Keratinocyte (primary cell): ENCODE results near the gene TARDBP. TPM values are rescaled to one million over a fixed set of nuclear protein-coding genes. Genes with fewer than 3 reads are reported as not detected.

Experiments used
- DNase-seq: peaks from one replicate; pipeline ENCODE4 v3.0.0-alpha.2; 2011; ENCODE audit warnings: low read depth, missing footprints, low spot score
- FAIRE-seq: peaks from 2 replicates; lab custom pipeline; 2011; peaks lifted over from hg19 to GRCh38; lab: Jason Lieb, UNC
- H2AFZ ChIP-seq: 2 replicates; pipeline ENCODE4 v1.6.0; 2012; ENCODE audit warnings: low read length, control low read depth, inconsistent platforms; ENCODE audit not compliant: control insufficient read depth
- H3K27ac ChIP-seq: 2 replicates; pipeline ENCODE4 v1.5.1; 2011; ENCODE audit warnings: low read length; ENCODE audit not compliant: control insufficient read depth, insufficient read depth
- H3K27me3 ChIP-seq: 3 replicates; pipeline ENCODE4 v1.6.0; 2011; ENCODE audit warnings: low read length; ENCODE audit not compliant: control insufficient read depth, insufficient read depth; ENCODE audit errors: extremely low read depth
- H3K36me3 ChIP-seq, 2 experiments: 2 replicates in 1 of 2; 3 replicates in 1 of 2; pipeline ENCODE4 v1.5.1; 2011; ENCODE audit warnings: low read length in 2 of 2, mild to moderate bottlenecking in 1 of 2; ENCODE audit not compliant: control insufficient read depth in 2 of 2, insufficient read depth in 2 of 2; ENCODE audit errors: extremely low read depth in 1 of 2
- H3K4me1 ChIP-seq: 3 replicates; pipeline ENCODE4 v1.5.1; 2011; ENCODE audit warnings: low read length; ENCODE audit not compliant: control insufficient read depth, insufficient read depth; ENCODE audit errors: extremely low read depth
- H3K4me2 ChIP-seq: 3 replicates; pipeline ENCODE4 v1.6.0; 2011; ENCODE audit warnings: low read depth, low read length; ENCODE audit not compliant: control insufficient read depth, insufficient read depth; ENCODE audit errors: extremely low read depth
- H3K4me3 ChIP-seq, 3 experiments: fragments of 200-600 bp in 1 of 3; sonication (generic) in 1 of 3; 2 replicates in 2 of 3; 3 replicates in 1 of 3; pipeline ENCODE4 v1.5.1; 2011 to 2016; ENCODE audit warnings: low read length in 3 of 3, mild to moderate bottlenecking in 3 of 3, control low read depth in 2 of 3, inconsistent platforms in 1 of 3, low read depth in 1 of 3, mixed read lengths in 1 of 3, mixed run types in 1 of 3, moderate library complexity in 1 of 3; ENCODE audit not compliant: control insufficient read depth in 2 of 3, insufficient read depth in 2 of 3; ENCODE audit errors: extremely low read depth in 1 of 3
- H3K79me2 ChIP-seq: 2 replicates; pipeline ENCODE4 v1.6.0; 2012; ENCODE audit warnings: low read length; ENCODE audit not compliant: control insufficient read depth, insufficient read depth
- H3K9ac ChIP-seq: 3 replicates; pipeline ENCODE4 v1.6.0; 2011; ENCODE audit warnings: low read length; ENCODE audit not compliant: control insufficient read depth, insufficient read depth; ENCODE audit errors: extremely low read depth
- H3K9me1 ChIP-seq: 3 replicates; pipeline ENCODE4 v1.6.0; 2011; ENCODE audit warnings: low read length; ENCODE audit not compliant: control insufficient read depth, insufficient read depth; ENCODE audit errors: extremely low read depth
- H3K9me3 ChIP-seq: 2 replicates; pipeline ENCODE4 v1.5.1; 2012; ENCODE audit warnings: low read depth, low read length; ENCODE audit not compliant: control insufficient read depth
- H4K20me1 ChIP-seq: 3 replicates; pipeline ENCODE4 v1.6.0; 2011; ENCODE audit warnings: low read length; ENCODE audit not compliant: control insufficient read depth, insufficient read depth; ENCODE audit errors: extremely low read depth
- EZH2 ChIP-seq: IDR thresholded peaks from one replicate; pipeline ENCODE4 v1.6.1; 2012; ENCODE audit warnings: inconsistent platforms, mild to moderate bottlenecking, low read length, moderate library complexity
- dilution Hi-C: fragments of 300-500 bp; cut with MboI; formaldehyde crosslinking; loops from one replicate; pipeline ENCODE4 v1.7.0; 2020; ENCODE audit warnings: low sequenced_read_pairs; ENCODE audit not compliant: extremely low pct_ligation_motif_present
- polyA plus RNA-seq, 5 experiments: library from polyadenylated mRNA; depleted of rRNA in 3 of 5; stranded (reverse) in 3 of 5; stranded (forward) in 1 of 5; unstranded in 1 of 5; fragments of >200 nt; gene quantifications; 1 replicate in 1 of 5; 2 replicates in 3 of 5; 3 replicates in 1 of 5; pipeline versions ENCODE4 v1.2.1 to v1.2.3, GENCODE V29; 2011 to 2012; ENCODE audit warnings: missing spikeins in 2 of 5, low read depth in 1 of 5, low replicate concordance in 1 of 5
- TF ChIP-seq, protein P1 (sequence below), 3 experiments: IDR thresholded peaks in 1 of 3; conservative IDR thresholded peaks in 1 of 3; optimal IDR thresholded peaks in 1 of 3; 2 replicates in 2 of 3; 3 replicates in 1 of 3; pipeline versions ENCODE3 to v1.5.1; 2011; ENCODE audit warnings: low read length in 3 of 3, mild to moderate bottlenecking in 3 of 3, moderate library complexity in 2 of 3, control low read depth in 1 of 3, inconsistent platforms in 1 of 3; ENCODE audit not compliant: insufficient read depth in 2 of 3; ENCODE audit errors: extremely low read depth in 1 of 3

The TARDBP gene
- polyA plus RNA-seq, 1 donor (not counting 4 experiments of a cell fraction or from before 2014, with no cell fraction given) = 177 TPM

GRCh38 chr1:10975567-10976326 lies 36.7 kb upstream of the TARDBP start:
- dilution Hi-C loops = no loop called here
- Histone ChIP-seq H3K36me3 (no peaks in the 10 kb centered on the region), H3K4me3 (peak overlapping the region in 2 of 3 experiments; percentile 10 to 60), H3K4me1 (peaks cover 22% of the 10 kb centered on the region), H3K9ac (peak overlapping the region; percentile 49), H3K4me2 (peak overlapping the region; percentile 88), H3K79me2 (no peaks in the 10 kb centered on the region), H3K9me3 (no peaks in the 10 kb centered on the region), H2AFZ (peak overlapping the region; percentile 87), H3K9me1 (no peaks in the 10 kb centered on the region), H3K27ac (peak overlapping the region; percentile 71), H3K27me3 (peaks cover 5% of the 10 kb centered on the region), H4K20me1 (no peaks in the 10 kb centered on the region)
- FAIRE-seq (peak; percentile 95), DNase-seq (peak; percentile 61)
- TF ChIP-seq, protein P1, sequence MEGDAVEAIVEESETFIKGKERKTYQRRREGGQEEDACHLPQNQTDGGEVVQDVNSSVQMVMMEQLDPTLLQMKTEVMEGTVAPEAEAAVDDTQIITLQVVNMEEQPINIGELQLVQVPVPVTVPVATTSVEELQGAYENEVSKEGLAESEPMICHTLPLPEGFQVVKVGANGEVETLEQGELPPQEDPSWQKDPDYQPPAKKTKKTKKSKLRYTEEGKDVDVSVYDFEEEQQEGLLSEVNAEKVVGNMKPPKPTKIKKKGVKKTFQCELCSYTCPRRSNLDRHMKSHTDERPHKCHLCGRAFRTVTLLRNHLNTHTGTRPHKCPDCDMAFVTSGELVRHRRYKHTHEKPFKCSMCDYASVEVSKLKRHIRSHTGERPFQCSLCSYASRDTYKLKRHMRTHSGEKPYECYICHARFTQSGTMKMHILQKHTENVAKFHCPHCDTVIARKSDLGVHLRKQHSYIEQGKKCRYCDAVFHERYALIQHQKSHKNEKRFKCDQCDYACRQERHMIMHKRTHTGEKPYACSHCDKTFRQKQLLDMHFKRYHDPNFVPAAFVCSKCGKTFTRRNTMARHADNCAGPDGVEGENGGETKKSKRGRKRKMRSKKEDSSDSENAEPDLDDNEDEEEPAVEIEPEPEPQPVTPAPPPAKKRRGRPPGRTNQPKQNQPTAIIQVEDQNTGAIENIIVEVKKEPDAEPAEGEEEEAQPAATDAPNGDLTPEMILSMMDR (optimal IDR thresholded peaks at IDR 0.05 in 1 of 3, IDR thresholded peaks at IDR 0.05 in 1 of 3, conservative IDR thresholded peaks at IDR 0.05 in 1 of 3; ENCODE audit: extremely low read depth in 1 of 3, insufficient read depth in 2 of 3, low read length in 3 of 3) = no peak
- no peak for TF ChIP-seq EZH2

DNA sequence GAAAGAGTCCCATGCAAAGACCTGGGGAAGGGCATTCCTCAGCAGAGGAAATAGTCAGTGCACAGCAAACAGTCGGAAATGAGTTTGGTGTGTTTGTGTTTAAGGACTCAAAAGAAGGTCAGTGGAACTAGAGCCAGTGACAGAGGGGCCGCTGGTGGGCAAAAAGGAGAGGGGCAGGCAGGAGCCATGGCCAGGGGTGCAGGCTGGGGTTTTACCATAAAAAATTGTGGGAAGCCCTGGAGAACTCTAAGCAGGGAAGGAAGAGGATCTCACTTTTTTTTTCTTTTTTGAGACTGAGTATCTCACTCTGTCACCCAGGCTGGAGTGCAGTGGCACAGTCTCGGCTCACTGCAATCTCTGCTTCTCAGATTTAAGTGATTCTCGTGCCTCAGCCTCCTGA lies 33.7 kb upstream of the TARDBP start:
- DNase-seq (no peak), FAIRE-seq (no peak)
- H3K4me3 ChIP-seq = no peak overlapping the region
- no peak overlapping the region for H3K27ac ChIP-seq
- TF ChIP-seq, protein P1 (optimal IDR thresholded peaks at IDR 0.05 in 1 of 3, IDR thresholded peaks at IDR 0.05 in 1 of 3, conservative IDR thresholded peaks at IDR 0.05 in 1 of 3; ENCODE audit: extremely low read depth in 1 of 3, insufficient read depth in 2 of 3, low read length in 3 of 3) = no peak
- TF ChIP-seq EZH2 = no peak
- peaks cover 26% of the 10 kb centered on the region for H3K4me1 ChIP-seq
- H3K36me3 ChIP-seq = no peaks in the 10 kb centered on the region
- dilution Hi-C loops = no loop called here
- H3K4me2 ChIP-seq = no peak overlapping the region
- peaks cover 5% of the 10 kb centered on the region for H3K27me3 ChIP-seq
- no peaks in the 10 kb centered on the region for H3K9me1 ChIP-seq
- H3K79me2 ChIP-seq = no peaks in the 10 kb centered on the region
- no peak overlapping the region for H2AFZ ChIP-seq
- H3K9me3 ChIP-seq = no peaks in the 10 kb centered on the region
- H3K9ac ChIP-seq = no peak overlapping the region
- no peaks in the 10 kb centered on the region for H4K20me1 ChIP-seq
